ENCODE results near the gene ICAM4.
"Not testable (repeated sequence)": the region's sequence is repeated elsewhere in the genome, so short reads cannot be mapped to it uniquely, and the experiment has no call there.

ICAM4 gene

DNA sequence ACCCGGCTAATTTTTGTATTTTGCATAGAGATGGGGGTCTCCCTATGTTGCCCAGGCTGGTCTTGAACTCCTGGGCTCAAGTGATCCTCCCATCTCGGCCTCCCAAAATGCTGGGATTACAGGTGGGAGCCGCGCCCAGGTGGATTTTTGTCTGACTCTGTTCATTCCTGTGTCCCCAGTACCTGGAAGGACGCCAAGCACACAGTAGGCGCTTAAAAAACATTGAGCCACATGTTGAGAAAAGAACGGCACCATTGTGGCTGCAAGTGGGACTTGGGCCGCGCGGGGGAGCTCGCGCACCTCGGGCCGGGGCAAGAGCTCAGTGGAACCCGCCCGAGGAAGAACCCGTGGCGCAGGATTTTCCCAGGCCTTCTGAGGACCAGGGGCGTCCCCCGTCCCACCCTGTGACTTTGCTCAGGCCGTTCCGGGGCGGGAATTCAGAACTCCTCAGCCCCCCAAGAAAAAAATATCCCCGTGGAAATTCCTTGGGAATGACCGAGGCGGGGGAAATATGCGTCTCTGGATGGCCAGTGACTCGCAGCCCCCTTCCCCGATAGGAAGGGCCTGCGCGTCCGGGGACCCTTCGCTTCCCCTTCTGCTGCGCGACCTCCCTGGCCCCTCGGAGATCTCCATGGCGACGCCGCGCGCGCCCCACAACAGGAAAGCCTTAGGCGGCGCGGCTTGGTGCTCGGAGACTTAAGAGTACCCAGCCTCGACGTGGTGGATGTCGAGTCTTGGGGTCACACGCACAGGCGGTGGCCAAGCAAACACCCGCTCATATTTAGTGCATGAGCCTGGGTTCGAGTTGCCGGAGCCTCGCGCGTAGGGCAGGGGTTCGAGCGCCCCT is 17.2 kb upstream of the ICAM4 start:
- DNase-seq: peak; percentile 87

- DNase-seq: peak; percentile 89
These were observed 16.6 kb upstream of the ICAM4 start for GRCh38 chr19:10270180-10270615.

- DNase-seq: peak; percentile 90
These were observed 15.9 kb upstream of the ICAM4 start, which contains the start of gene ICAM1 for GRCh38 chr19:10270616-10271394. Gene ICAM1 (plus strand): TSS chr19:10271120. CDS start chr19:10271160, 40 bp downstream.

DNA sequence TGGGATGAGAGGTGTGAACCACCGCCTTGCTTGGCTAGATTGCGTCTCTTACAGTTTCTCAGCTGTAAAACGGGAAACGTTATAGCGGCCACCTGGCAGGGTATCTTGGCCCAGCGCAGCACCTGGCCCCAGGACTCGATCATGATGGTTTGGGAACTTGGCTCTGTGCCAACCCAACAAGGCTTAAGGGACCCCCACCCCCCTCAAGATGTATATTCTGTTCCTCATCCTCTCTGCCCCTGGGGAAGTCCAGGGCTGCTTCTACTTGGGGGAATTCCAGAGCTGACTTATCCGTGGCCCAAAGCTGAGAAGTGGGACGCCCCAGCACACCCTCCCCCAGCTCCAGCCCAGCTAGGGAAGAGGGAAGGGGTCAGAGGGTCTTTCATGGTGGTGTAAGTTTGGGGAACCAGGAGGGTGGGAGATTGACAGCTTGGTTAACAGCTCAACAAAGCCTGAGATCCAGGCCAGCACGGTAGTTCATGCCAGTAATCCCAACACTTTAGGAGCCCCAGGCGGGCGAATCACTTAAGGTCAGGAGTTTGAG is 15.1 kb upstream of the ICAM4 start:
- peak; percentile 82 for DNase-seq

GRCh38 chr19:10274589-10274988 is 12.2 kb upstream of the ICAM4 start:
- DNase-seq: no peak

GRCh38 chr19:10277795-10278589 is 8.8 kb upstream of the ICAM4 start:
- no peak for DNase-seq

GRCh38 chr19:10278935-10279334 is 7.8 kb upstream of the ICAM4 start:
- no peak for DNase-seq

- no peak for DNase-seq
These were observed 6.9 kb upstream of the ICAM4 start for GRCh38 chr19:10279737-10280442.

DNA sequence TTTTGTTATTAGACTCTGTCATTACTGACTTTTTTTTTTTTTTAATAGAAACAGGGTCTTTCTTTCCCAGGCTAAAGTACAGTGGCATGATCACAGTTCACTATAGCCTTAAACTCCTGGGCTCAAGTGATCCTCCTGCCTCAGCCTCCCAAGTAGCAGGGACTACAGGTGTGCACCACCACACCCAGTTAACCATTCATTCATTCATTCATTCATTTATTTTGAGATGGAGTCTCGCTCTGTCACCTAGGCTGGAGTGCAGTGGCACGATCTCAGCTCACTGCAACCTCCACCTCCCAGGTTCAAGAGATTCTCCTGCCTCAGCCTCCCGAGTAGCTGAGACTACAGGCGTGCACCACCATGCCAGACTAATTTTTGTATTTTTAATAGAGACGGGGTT is 4.7 kb upstream of the ICAM4 start:
- not testable (repeated sequence) for DNase-seq

- no peak for DNase-seq
These were observed 3.3 kb upstream of the ICAM4 start for GRCh38 chr19:10283301-10284064.

GRCh38 chr19:10284065-10284959 is 2.4 kb upstream of the ICAM4 start:
- DNase-seq: no peak

GRCh38 chr19:10284960-10285278 is 1.8 kb upstream of the ICAM4 start:
- no peak for DNase-seq

- no peak for DNase-seq
These were observed 1.4 kb upstream of the ICAM4 start for GRCh38 chr19:10285393-10285792.

DNA sequence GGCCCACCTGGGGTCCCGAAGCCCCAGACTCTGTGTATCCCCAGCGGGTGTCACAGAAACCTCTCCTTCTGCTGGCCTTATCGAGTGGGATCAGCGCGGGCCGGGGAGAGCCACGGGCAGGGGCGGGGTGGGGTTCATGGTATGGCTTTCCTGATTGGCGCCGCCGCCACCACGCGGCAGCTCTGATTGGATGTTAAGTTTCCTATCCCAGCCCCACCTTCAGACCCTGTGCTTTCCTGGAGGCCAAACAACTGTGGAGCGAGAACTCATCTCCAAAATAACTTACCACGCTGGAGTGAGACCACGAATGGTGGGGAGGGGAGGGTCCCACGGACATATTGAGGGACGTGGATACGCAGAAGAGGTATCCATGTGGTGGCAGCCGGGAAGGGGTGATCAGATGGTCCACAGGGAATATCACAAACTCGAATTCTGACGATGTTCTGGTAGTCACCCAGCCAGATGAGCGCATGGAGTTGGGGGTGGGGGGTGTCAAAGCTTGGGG is 2.0 kb downstream of the ICAM4 start:
- DNase-seq: peak; percentile 40

- peak; percentile 65 for DNase-seq
These were observed 2.5 kb downstream of the ICAM4 start for GRCh38 chr19:10289167-10289835.

GRCh38 chr19:10289836-10290356 is 3.1 kb downstream of the ICAM4 start, which contains the start of gene ICAM5:
Gene ICAM5 (plus strand): TSS chr19:10289952. CDS start chr19:10290044, 92 bp downstream.
- DNase-seq: no peak

- DNase-seq: no peak
These were observed 3.7 kb downstream of the ICAM4 start for GRCh38 chr19:10290357-10290875.

GRCh38 chr19:10290876-10291553 is 4.3 kb downstream of the ICAM4 start:
- peak; percentile 64 for DNase-seq
